Natural killer cell (primary cell): Measurements from ENCODE around the gene GPR25. TPM values are rescaled to one million over a fixed set of nuclear protein-coding genes. Genes with fewer than 3 reads are reported as not detected.
A peak's percentile ranks its signal among the peaks of the same experiment; 100 is the strongest.

ENCODE experiments used
- ATAC-seq, 3 donors: fragments of 150-1000 bp in 2 of 3; fragments of 200-7000 bp in 1 of 3; cut with Tn5 transposase; 1 replicate in 1 of 3; 2 replicates in 2 of 3; pipeline ENCODE4 v1.10.0; 2021; ENCODE audit warnings: mild to moderate bottlenecking in 2 of 3, moderate library complexity in 2 of 3
- DNase-seq, 2 donors: peaks; one replicate each; pipeline versions ENCODE4 v3.0.0 to v3.0.0-alpha.2; 2013 to 2021; ENCODE audit warnings: mixed read lengths in 1 of 2
- H3K27ac ChIP-seq: one replicate; pipeline ENCODE4 v1.5.1; 2013; ENCODE audit warnings: mild to moderate bottlenecking, low read length
- H3K27me3 ChIP-seq: one replicate; pipeline ENCODE4 v1.6.1; 2013; ENCODE audit warnings: low read length; ENCODE audit not compliant: control insufficient read depth, insufficient read depth
- H3K36me3 ChIP-seq: one replicate; pipeline ENCODE4 v1.6.1; 2013; ENCODE audit warnings: low read length; ENCODE audit not compliant: control insufficient read depth, insufficient read depth
- H3K4me1 ChIP-seq: one replicate; pipeline ENCODE4 v1.6.1; 2013; ENCODE audit warnings: low read length; ENCODE audit not compliant: control insufficient read depth, insufficient read depth
- H3K4me3 ChIP-seq: one replicate; pipeline ENCODE4 v1.5.1; 2013; ENCODE audit warnings: low read length
- H3K9me3 ChIP-seq: one replicate; pipeline ENCODE4 v1.6.1; 2013; ENCODE audit warnings: low read length; ENCODE audit not compliant: control insufficient read depth, insufficient read depth
- H3K27ac Mint-ChIP-seq, 2 donors: one replicate each; pipeline ENCODE4 v1.8.0; 2022; ENCODE audit warnings: mild to moderate bottlenecking in 2 of 2, mixed read lengths in 2 of 2, moderate library complexity in 1 of 2
- H3K27me3 Mint-ChIP-seq, 2 donors: one replicate each; pipeline ENCODE4 v1.8.0; 2022; ENCODE audit warnings: low read depth in 2 of 2, mixed read lengths in 2 of 2
- H3K36me3 Mint-ChIP-seq: one replicate; pipeline ENCODE4 v1.8.0; 2022; ENCODE audit warnings: mixed read lengths
- H3K4me1 Mint-ChIP-seq, 2 donors: one replicate each; pipeline ENCODE4 v1.8.0; 2022; ENCODE audit warnings: mixed read lengths in 2 of 2
- H3K4me3 Mint-ChIP-seq: one replicate; pipeline ENCODE4 v1.8.0; 2022; ENCODE audit warnings: mild to moderate bottlenecking, moderate library complexity, mixed read lengths
- H3K9me3 Mint-ChIP-seq, 2 donors: one replicate each; pipeline ENCODE4 v1.8.0; 2022; ENCODE audit warnings: mixed read lengths in 2 of 2
- CTCF ChIP-seq: fragments of 200-600 bp; IDR thresholded peaks from one replicate; pipeline ENCODE4 v1.8.0; 2022; ENCODE audit warnings: antibody characterized with exemption
- WGBS: methylation state at CpG from one replicate; pipeline ENCODE4 v1.1.7; 2013; ENCODE audit warnings: missing lambda C conversion rate; ENCODE audit not compliant: insufficient coverage; 5-methylcytosine and 5-hydroxymethylcytosine counted together
- intact Hi-C: fragments of 100-400 bp; cut with micrococcal nuclease; formaldehyde crosslinking; loops from one replicate; pipeline ENCODE4 v1.14.2; 2022
- total RNA-seq, 4 donors: library from RNA; stranded (reverse); fragments of 120-200 nt in 1 of 4; gene quantifications; one replicate each; pipeline versions ENCODE4 v1.2.3 to v1.2.4, GENCODE V29; 2013 to 2022

Gene GPR25
- total RNA-seq, 3 donors from 2014 or later (not counting 1 experiment from before 2014, with no cell fraction given), result 2.1 to 9.4 (median 2.7) TPM

GRCh38 chr1:200867018-200867811 lies 5.6 kb upstream of the GPR25 start:
- ATAC-seq, result no peak
- Histone ChIP-seq H3K4me1 (peaks cover 53% of the 10 kb centered on the region), H3K4me3 (no peak overlapping the region), H3K27ac (no peak overlapping the region), H3K27me3 (no peaks in the 10 kb centered on the region), H3K9me3 (no peaks in the 10 kb centered on the region), H3K36me3 (no peaks in the 10 kb centered on the region)
- DNase-seq, result peak in 1 of 2 donors; percentile 45
- intact Hi-C loops, result no loop called here
- 84% methylated on average over 10 of the region's 11 CpGs for WGBS
- Mint-ChIP-seq H3K27me3 (no peaks in the 10 kb centered on the region), H3K4me3 (no peak overlapping the region), H3K36me3 (no peaks in the 10 kb centered on the region), H3K27ac (no peak overlapping the region), H3K4me1 (peaks cover 33 to 48% of the 10 kb centered on the region in 2 donors), H3K9me3 (no peaks in the 10 kb centered on the region)
- no peak for TF ChIP-seq CTCF

- intact Hi-C loops, result no loop called here
- no peak overlapping the region for H3K4me3 ChIP-seq
- peak overlapping the region; percentile 67 to 89 for H3K27ac Mint-ChIP-seq
- no peaks in the 10 kb centered on the region for H3K9me3 Mint-ChIP-seq
- H3K36me3 ChIP-seq, result no peaks in the 10 kb centered on the region
- ATAC-seq (no peak), DNase-seq (no peak)
- H3K27me3 ChIP-seq, result peaks cover 6% of the 10 kb centered on the region
- no peak overlapping the region for H3K4me3 Mint-ChIP-seq
- peaks cover 2 to 8% of the 10 kb centered on the region in 2 donors for H3K27me3 Mint-ChIP-seq
- peaks cover 32 to 40% of the 10 kb centered on the region in 2 donors for H3K4me1 Mint-ChIP-seq
- no peaks in the 10 kb centered on the region for H3K9me3 ChIP-seq
- H3K27ac ChIP-seq, result peak overlapping the region; percentile 63
- peaks cover 65% of the 10 kb centered on the region for H3K4me1 ChIP-seq
- WGBS, result 66% methylated on average over 4 of the region's 5 CpGs
- TF ChIP-seq CTCF, result no peak
- H3K36me3 Mint-ChIP-seq, result no peaks in the 10 kb centered on the region
These were observed 3.4 kb upstream of the GPR25 start for GRCh38 chr1:200869376-200869752.

GRCh38 chr1:200869753-200870391 lies 2.9 kb upstream of the GPR25 start:
- peak in 1 of 2 donors; percentile 54 for DNase-seq
- Histone ChIP-seq H3K4me3 (peak overlapping the region; percentile 16), H3K4me1 (peaks cover 70% of the 10 kb centered on the region)

More at GRCh38 chr1:200869753-200870391, 2.9 kb upstream of the GPR25 start:
- Mint-ChIP-seq H3K4me3 (peak overlapping the region; percentile 78), H3K4me1 (peaks cover 36 to 45% of the 10 kb centered on the region in 2 donors), H3K27me3 (peaks cover 7 to 13% of the 10 kb centered on the region in 2 donors), H3K27ac (peak overlapping the region; percentile 67 to 89), H3K36me3 (no peaks in the 10 kb centered on the region), H3K9me3 (no peaks in the 10 kb centered on the region)
- Histone ChIP-seq H3K27me3 (peaks cover 7% of the 10 kb centered on the region), H3K27ac (peak overlapping the region; percentile 63), H3K9me3 (no peaks in the 10 kb centered on the region), H3K36me3 (no peaks in the 10 kb centered on the region)
- no peak for TF ChIP-seq CTCF
- WGBS, result 56% methylated on average over 9 of the region's 9 CpGs
- ATAC-seq, result peak; percentile 26 to 55 (median 41)
- intact Hi-C loops, result no loop called here
